HEK293 (cell line): ENCODE data around the gene PCDHB6.
"Not testable (repeated sequence)": the region's sequence is repeated elsewhere in the genome, so short reads cannot be mapped to it uniquely, and the experiment has no call there.

Experiments
- CTCF ChIA-PET: fragments of 350-600 bp; formaldehyde crosslinking; extraction: SDS; loops from one replicate; lab custom pipeline; 2021; ENCODE audit warnings: antibody characterized with exemption; lab: Yijun Ruan, JAX
- POLR2A ChIA-PET: fragments of 300-600 bp; formaldehyde crosslinking; extraction: SDS; loops from one replicate; lab custom pipeline; 2020; ENCODE audit warnings: antibody characterized with exemption, inconsistent platforms; lab: Yijun Ruan, JAX
- H3K27ac ChIP-seq: fragments of 200-500 bp; sonication (Bioruptor generic); 2 replicates; pipeline ENCODE4 v1.5.1; 2014; ENCODE audit warnings: low read depth, low read length, control low read depth, inconsistent platforms; ENCODE audit errors: extremely low read depth
- H3K36me3 ChIP-seq, 2 experiments: fragments of 200-500 bp in 1 of 2; sonication (Bioruptor generic) in 1 of 2; 1 replicate in 1 of 2; 2 replicates in 1 of 2; pipeline ENCODE4 v1.5.1; 2014 to 2017; ENCODE audit warnings: inconsistent platforms in 2 of 2, low read length in 2 of 2; ENCODE audit not compliant: control insufficient read depth in 2 of 2, insufficient read depth in 1 of 2
- H3K4me1 ChIP-seq: fragments of 200-500 bp; sonication (Bioruptor generic); 2 replicates; pipeline ENCODE4 v1.5.1; 2014; ENCODE audit warnings: mild to moderate bottlenecking, low read length, inconsistent platforms; ENCODE audit not compliant: control insufficient read depth, insufficient read depth
- H3K4me3 ChIP-seq: 2 replicates; pipeline ENCODE4 v1.5.1; 2011; ENCODE audit warnings: low read depth, mild to moderate bottlenecking, control low read depth, low read length, moderate library complexity
- H3K9me3 ChIP-seq: fragments of 200-500 bp; sonication (Bioruptor generic); 2 replicates; pipeline ENCODE4 v1.5.1; 2014; ENCODE audit warnings: low read depth, low read length, inconsistent platforms; ENCODE audit not compliant: control insufficient read depth, insufficient read depth
- HOXD13 ChIP-seq: sonication (generic); formaldehyde crosslinking; IDR thresholded peaks from 2 replicates; pipeline ENCODE4 v1.8.0; 2022; ENCODE audit warnings: missing genetic modification reagents, borderline replicate concordance
- PRDM1 ChIP-seq: fragments of 450-650 bp; formaldehyde crosslinking; IDR thresholded peaks from 2 replicates; pipeline ENCODE4; 2016; ENCODE audit warnings: missing biosample characterization, missing genetic modification characterization
- SP7 ChIP-seq: fragments of 450-650 bp; formaldehyde crosslinking; IDR thresholded peaks from 2 replicates; pipeline ENCODE4 v1.5.1; 2016; ENCODE audit warnings: missing biosample characterization, missing genetic modification characterization
- ZBTB17 ChIP-seq: fragments of 450-650 bp; formaldehyde crosslinking; IDR thresholded peaks from 2 replicates; pipeline ENCODE4 v1.5.1; 2016; ENCODE audit warnings: missing biosample characterization, missing genetic modification characterization
- ZIC2 ChIP-seq: fragments of 450-650 bp; formaldehyde crosslinking; IDR thresholded peaks from 2 replicates; pipeline ENCODE4 v1.5.1; 2016; ENCODE audit warnings: missing biosample characterization, missing genetic modification characterization
- ZNF155 ChIP-seq: fragments of 450-650 bp; formaldehyde crosslinking; IDR thresholded peaks from 2 replicates; pipeline ENCODE4 v1.5.1; 2016; ENCODE audit warnings: missing biosample characterization, missing genetic modification characterization
- ZNF211 ChIP-seq: fragments of 450-650 bp; formaldehyde crosslinking; IDR thresholded peaks from 2 replicates; pipeline ENCODE4 v1.5.1; 2016; ENCODE audit warnings: low read depth, missing biosample characterization, missing genetic modification characterization
- ZNF221 ChIP-seq: fragments of 450-650 bp; formaldehyde crosslinking; IDR thresholded peaks from 2 replicates; pipeline ENCODE4 v1.5.1; 2017; ENCODE audit warnings: missing biosample characterization, missing genetic modification characterization, borderline replicate concordance
- ZNF26 ChIP-seq: fragments of 450-650 bp; formaldehyde crosslinking; IDR thresholded peaks from 2 replicates; pipeline ENCODE4 v1.5.1; 2016; ENCODE audit warnings: missing biosample characterization, missing genetic modification characterization
- ZNF280D ChIP-seq: fragments of 450-650 bp; formaldehyde crosslinking; IDR thresholded peaks from 2 replicates; pipeline ENCODE4 v1.5.1; 2016; ENCODE audit warnings: missing biosample characterization, missing genetic modification characterization
- ZNF350 ChIP-seq: fragments of 450-650 bp; formaldehyde crosslinking; IDR thresholded peaks from 2 replicates; pipeline ENCODE4 v1.5.0; 2017; ENCODE audit warnings: missing biosample characterization, mild to moderate bottlenecking, missing genetic modification characterization
- ZNF416 ChIP-seq: fragments of 450-650 bp; formaldehyde crosslinking; IDR thresholded peaks from 2 replicates; pipeline ENCODE4 v1.5.1; 2016; ENCODE audit warnings: missing biosample characterization, missing genetic modification characterization
- ZNF654 ChIP-seq: fragments of 450-650 bp; formaldehyde crosslinking; IDR thresholded peaks from 2 replicates; pipeline ENCODE4 v1.5.1; 2016; ENCODE audit warnings: low read depth, missing biosample characterization, missing genetic modification characterization
- ZNF692 ChIP-seq: fragments of 450-650 bp; formaldehyde crosslinking; IDR thresholded peaks from 2 replicates; pipeline ENCODE4 v1.5.1; 2016; ENCODE audit warnings: missing biosample characterization, missing genetic modification characterization

Gene PCDHB6

GRCh38 chr5:141172381-141173204 lies 22.7 kb downstream of the PCDHB6 start, which contains the start of gene PCDHB7:
Gene PCDHB7 (plus strand): TSS chr5:141172644. CDS start chr5:141172836, 192 bp downstream.
- H3K36me3 ChIP-seq, result no peaks in the 10 kb centered on the region
- ChIA-PET CTCF (interaction anchor here (0.6 to 3.0 kb wide), 14 partner anchors 9 to 1809 kb away, joined by 3 to 20 read pairs (median 3); partner anchors contain the start of genes PCDHB11, PCDHB15, PCDHB16 and PCDHB6), POLR2A (no interaction called here)
- H3K4me1 ChIP-seq, result no peaks in the 10 kb centered on the region
- no peak within 1 kb of the TSS for H3K4me3 ChIP-seq
- H3K27ac ChIP-seq, result no peak within 1 kb of the TSS
- no peaks in the 10 kb centered on the region for H3K9me3 ChIP-seq
- TF ChIP-seq PRDM1 (tag by site-specific recombination), result peak; percentile 69
- no peak for TF ChIP-seq ZNF155 (tag by site-specific recombination)
- TF ChIP-seq ZNF692 (tag by site-specific recombination), result no peak
- TF ChIP-seq ZNF654 (tag by site-specific recombination), result peak; percentile 60
- peak; percentile 18; the same call in 1 of the 2 replicates for TF ChIP-seq ZBTB17
- no peak for TF ChIP-seq ZNF416 (tag by site-specific recombination)
- no peak for TF ChIP-seq ZNF280D (tag by site-specific recombination)

GRCh38 chr5:141174291-141175104 lies 24.6 kb downstream of the PCDHB6 start:
- H3K9me3 ChIP-seq, H3K27ac ChIP-seq, POLR2A ChIA-PET, H3K36me3 ChIP-seq, H3K4me3 ChIP-seq, H3K4me1 ChIP-seq: not testable (repeated sequence)
- CTCF ChIA-PET, result interaction anchor here (0.6 kb wide), 1 partner anchor 144 kb away, joined by 3 read pairs; no protein-coding TSS in a partner anchor

- TF ChIP-seq ZNF211 (tag by site-specific recombination) (no peak), ZIC2 (no peak), SP7 (tag by site-specific recombination) (no peak), ZNF26 (tag by site-specific recombination) (no peak), ZNF221 (no peak), HOXD13 (no peak), ZNF350 (tag by site-specific recombination) (no peak)
- no peak overlapping the region for H3K27ac ChIP-seq
- no peak overlapping the region for H3K4me3 ChIP-seq
- H3K4me1 ChIP-seq, result no peaks in the 10 kb centered on the region
- ChIA-PET POLR2A (no interaction called here), CTCF (no interaction called here)
- H3K9me3 ChIP-seq, result no peaks in the 10 kb centered on the region
- H3K36me3 ChIP-seq, result no peaks in the 10 kb centered on the region
These were observed 26.1 kb downstream of the PCDHB6 start for GRCh38 chr5:141175933-141176332.
